GM21529 (cell line): ENCODE data around the gene CYCS.

Experiments
- ATAC-seq: cut with Tn5 transposase; IDR thresholded peaks from one replicate; pipeline ENCODE4 v1.9.1; 2021; ENCODE audit not compliant: unreplicated experiment

CYCS gene

DNA sequence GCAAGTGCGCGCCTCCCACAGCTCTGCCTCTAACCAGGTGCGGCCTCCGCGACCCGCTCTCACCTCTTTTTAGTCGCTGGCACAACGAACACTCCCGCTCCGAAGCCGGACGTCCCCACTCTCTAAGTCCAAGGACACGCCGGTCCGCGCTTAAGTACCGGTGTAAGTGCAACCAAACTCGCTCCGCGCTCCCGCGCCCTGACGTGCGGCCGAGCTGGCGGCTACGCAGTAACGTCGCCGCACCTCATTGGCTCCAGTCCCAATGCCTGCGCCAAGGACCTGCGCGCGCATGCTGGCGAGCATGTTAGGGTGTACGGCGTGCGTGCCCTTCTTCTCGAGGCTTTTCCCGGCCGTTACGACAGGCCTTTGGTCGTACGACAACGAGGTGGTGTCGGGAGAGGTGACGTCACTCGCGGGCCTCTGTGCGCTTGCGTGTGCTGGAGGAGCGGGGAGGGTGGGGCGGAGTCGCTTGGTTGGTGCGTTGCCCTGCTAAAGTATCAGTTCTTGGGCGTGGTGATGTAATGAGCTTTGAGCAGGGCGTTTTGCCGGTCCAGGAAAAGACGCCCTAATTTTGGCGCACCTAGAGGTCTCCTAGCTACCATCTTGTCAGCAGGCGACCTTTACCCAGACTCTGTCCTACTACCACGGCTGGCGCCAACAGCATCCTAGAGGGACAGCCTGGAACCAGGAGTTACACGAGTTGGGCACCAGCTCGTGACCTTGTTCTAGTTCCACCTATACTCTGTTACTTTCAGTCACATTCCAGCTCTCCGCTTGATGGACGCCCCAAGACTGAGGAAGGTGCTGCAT lies at the start of gene CYCS:
TSS of gene CYCS (minus strand) at position 124 of the 810 bp plus-strand sequence. CDS start 1,141 bp downstream, outside the sequence.
- ATAC-seq: peak; percentile 94

DNA sequence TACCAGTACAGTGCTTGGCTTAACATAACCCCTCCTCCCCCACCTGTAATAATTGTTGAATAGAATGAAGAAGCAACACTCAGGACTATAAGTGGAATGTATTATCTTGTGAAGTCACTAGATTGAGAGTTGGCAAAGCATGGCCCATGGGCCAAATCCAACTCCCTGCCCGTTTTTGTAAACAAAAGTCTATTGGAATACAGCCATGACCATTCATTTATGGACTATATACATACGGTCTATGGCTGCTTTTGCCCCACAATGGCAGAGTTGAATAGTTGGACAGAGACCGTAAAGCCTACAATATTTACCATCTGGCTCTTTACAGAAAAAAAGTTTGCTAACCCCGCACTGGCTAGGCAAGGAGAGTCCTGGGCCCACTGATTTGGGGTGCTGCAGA lies 48.1 kb upstream of the CYCS start:
- ATAC-seq: no peak

DNA sequence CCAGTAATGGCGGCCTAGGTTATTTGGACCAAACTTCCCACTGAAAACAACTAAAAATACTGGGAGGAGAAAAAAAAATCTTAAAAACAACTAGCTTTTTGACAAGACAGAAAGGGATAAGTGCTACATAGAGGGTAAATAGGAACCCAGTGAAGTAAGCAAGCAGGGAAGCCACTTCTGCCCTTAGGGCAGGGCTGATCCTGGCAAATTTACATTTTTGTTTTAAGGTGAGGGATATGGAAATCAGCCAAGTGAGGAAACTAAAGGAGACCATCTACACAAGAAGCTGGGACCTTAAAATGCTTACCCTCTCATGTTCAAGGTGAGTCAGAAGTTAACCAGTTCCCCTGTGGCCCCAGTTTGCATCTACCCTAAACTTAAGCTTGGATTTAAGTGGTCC lies 46.5 kb upstream of the CYCS start:
- no peak for ATAC-seq

DNA sequence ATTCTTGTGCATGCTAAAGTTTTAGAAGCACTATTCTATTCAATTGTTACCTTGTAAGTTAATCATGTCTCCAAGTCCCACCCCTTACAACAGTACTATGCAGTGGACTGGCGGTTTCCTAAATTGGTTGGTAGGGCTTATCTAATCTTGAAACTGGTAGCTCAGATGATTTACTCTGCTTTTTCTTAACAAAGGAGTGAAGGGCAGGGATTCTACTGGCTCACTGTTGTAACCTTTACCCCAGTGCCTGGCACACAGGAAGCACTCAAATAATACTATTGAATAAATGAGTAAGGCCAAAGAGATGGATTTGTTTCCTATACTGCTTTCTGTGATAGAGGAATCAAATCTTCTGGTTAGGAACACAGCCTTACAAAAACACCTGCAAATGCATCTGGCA lies 46.0 kb upstream of the CYCS start:
- no peak for ATAC-seq

DNA sequence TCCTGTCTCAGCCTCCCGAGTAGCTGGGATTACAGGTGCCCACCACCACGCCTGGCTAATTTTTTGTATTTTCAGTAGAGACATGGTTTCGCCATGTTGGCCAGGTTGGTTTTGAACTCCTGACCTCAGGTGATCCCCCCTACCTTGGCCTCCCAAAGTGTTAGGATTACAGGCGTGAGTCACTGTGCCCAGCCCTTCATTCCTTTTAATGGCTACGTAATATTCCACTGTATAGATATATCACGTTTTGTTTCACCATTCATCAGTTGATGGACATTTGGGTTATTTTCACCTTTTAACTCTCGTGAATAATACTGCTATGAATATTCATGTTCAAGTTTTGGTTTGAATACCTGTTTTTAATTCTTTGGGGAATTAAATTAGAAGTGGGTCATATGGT lies 44.6 kb upstream of the CYCS start:
- ATAC-seq: no peak

DNA sequence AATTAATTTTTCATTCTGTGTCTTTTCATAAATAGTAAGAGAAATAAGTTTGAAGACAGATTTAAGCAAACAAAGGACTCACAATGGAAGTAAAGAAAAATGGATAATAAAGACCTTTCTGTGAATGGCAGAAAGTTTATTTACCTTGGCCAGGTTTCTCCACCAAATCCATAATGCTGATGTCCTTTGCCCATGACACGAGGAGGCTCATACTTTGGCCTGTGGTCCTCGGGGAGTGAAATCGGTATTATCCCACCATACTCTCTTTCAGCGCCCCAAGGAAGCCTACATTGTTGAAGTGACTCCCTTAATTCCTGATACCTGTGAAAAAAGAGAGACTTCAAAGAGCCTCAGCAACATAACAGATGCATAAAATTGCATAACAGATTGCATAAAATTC lies 43.1 kb upstream of the CYCS start:
- ATAC-seq: no peak

DNA sequence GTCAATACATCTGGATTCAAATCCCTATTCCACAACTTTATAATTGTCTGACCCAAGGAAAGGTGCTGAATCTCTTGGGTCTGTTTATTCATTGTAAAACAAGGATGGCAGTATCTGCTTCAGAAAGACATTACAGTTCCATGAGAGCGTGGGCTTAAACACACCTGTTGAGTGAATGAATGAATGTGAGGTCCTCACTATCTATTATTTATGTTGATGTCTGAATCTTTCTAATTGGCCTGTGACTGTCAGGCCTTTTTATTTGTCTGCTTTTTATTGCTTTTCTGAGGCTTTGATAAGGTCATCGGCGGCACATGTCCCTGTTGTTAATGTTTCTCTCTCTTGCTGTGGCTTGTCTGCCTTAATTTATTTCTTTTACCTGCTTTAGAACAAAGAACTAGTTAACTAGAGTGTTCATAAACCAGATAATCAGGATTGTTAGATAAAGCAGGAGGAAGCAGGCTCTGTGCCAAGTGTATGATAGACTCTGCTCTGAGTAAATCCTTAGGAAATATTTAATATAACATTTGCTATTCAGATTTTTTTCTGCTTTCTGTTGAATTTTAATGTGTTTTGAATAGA lies 42.3 kb upstream of the CYCS start:
- ATAC-seq: no peak

DNA sequence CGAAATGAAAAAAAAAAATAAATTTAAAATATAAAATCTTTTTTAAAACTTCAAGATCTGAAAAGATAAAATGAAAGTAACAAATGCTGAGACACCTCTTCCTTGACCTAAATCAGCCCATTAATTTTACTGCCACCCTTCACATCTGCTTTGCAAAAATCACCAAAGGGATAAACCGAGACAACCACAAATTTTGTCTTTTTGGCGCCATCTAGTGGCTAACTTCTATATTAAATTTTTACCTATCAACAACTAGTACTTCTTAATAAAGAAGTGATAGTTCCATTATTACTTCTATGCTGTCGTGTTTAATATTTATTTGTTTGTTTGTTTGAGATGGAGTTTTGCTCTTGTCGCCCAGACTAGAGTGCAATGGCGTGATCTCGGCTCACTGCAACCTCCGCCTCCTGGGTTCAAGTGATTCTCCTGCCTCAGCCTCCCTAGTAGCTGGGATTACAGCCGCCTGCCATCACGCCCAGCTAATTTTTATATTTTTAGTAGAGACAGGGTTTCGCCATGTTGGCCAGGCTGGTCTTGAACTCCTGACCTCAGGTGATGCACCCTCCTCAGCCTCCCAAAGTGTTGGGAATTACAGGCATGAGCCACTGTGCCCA lies 35.0 kb upstream of the CYCS start:
- peak; percentile 48 for ATAC-seq

DNA sequence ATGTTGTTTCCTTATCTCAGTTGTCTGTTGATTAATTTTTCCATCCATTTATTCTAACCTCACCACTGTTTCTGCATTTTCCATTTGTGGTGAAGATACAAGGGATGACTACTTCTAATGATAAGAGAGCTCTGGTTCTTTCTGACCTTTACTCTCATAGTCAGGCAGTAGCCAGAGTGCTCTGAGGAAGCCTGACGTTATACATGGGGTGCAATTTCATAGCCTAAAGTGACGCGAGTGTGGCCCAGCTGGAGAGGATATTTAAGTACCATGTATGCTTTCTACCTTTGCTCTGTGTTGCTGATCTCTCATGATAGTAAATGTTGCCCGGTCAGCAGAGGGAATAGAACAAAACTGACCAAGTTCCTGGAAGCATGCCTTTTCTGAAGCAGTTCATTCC lies 33.9 kb upstream of the CYCS start:
- no peak for ATAC-seq

DNA sequence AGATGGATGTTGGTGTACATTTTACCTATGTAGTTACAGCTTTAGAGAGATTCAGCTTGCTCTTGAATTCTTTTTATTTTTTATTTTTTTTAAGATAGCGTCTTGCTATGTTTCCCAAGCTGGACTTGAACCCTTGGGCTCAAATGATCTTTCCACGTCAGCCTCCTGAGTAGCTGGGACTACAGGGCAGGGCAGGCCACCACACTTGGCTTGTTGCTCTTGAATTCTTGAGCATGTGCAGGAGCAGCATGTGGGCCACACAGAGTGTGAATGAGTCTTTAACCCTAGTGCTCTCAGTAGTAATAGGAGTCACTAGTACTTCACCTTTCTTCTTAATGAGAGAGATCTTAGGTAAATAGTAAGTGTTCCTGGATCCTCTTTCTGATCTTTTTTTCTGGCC lies 26.7 kb upstream of the CYCS start:
- ATAC-seq: no peak

DNA sequence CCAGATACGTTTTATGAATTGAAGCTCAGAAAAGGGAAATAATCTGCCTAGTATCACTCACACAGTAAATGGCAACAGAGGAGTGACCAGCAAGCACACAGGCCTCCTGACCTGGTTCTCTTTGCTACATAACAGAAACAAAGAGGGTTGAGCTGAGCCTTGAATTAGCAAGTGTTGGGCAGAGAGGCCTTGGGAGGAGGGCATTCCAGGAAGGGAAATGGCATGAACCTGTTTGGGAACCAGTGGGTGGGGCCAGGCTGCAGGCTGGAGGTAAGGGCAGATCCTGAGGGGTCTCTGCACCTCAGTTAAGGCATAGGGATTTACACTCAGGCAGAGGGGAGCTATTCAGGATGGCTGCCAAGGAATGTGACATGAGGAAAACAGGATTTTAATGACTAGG lies 24.8 kb upstream of the CYCS start:
- no peak for ATAC-seq

DNA sequence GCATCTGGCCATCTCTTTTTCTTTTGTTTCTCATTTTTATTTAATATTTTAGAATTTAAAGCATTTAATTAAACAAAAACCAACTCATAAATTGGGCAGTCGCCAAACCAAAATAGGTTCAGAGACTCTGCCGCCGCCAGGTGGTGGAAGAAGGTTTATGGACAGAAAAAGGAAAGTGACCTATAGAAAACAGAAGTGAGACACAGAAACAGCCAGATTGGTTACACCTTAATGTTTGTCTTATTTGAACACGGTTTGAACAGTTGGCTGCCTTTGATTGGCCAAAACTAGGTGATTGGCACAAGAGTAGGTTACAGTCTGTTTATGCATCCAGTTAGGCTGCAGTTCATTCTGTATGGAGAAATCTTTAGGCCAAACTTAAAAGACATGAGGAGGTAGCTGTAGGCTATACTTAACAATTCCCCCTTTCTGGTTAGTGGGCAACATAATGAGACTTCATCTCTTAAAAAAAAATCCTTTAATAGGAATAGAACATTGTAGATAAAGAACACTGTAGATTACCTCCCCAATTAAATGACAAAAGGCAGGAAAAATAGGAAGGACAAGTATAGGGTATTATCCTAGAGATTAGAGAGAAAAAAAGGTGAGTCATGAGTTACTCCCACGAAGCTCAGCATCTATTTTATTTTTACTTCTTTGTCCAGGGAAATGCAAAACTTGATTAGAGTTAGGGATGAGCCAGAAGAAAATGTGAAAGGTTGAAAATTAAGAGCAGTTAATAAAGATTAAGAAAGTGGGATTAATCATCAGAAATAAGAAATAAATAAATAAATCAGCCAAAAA lies 23.9 kb upstream of the CYCS start:
- ATAC-seq: no peak

DNA sequence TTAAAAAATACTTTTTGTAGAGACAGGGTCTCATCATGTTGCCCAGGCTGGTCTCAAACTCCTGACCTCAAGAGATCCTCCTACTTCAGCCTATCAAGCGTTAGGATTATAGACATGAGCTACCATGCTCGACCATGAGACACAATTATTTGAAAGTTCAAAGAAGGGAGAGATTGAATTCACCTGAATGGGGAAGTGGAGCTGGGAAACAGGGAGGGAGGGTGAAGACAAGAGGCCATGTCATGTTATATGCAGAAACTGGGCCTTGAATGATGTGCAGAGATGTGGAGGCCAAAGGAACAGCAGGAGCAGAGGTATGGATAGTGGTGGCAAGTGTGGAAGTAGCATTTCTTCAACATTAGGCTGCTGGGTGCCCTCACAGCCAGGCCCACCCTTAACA lies 18.7 kb upstream of the CYCS start:
- no peak for ATAC-seq

DNA sequence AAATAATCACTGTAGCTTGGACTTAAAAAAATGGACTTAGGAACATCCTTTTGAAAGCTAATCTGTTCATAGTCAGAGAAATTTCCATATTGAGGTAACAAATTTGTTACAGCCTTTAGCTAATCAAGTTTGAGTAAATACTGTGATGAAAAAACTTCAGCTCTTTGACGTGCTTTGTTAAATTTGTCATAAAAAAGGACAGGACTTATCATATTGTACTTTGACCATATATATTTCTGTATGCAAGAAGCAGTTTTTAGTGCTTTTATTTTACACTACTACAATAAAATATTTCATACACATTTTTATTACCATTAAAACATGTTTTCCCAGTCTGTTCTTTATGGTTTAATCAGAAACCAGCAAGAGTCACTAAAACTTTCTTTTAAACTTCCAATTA lies 14.5 kb upstream of the CYCS start:
- ATAC-seq: no peak

DNA sequence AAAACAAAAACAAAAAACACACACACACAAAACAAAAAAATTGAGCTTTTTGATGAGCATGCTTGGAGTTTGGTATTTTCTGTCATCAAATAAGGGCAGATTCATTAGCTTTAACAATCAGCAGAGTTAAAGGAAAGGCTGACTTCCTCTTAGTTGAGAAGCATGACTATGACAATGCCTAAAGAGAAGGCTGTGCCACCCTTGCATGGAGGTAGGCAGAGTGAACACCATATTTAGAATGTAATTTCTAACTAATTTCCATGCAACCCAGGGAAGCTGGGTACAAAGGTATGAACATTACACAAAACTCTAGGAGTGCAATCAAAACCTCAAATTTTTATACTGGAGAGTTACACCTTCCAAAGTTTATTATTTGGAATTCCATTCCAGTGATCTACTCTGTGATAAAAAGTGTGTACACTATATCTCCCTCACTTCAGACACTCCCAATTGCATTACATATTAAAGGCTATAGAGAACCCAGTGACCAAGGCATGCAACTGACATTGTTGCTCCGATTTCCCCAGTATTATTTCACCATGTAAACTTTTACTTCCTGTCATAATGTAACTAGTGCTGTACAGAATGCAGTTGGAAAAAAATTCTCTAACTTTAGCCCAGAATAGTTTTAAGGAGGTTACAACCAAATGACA lies 9.4 kb upstream of the CYCS start:
- no peak for ATAC-seq

DNA sequence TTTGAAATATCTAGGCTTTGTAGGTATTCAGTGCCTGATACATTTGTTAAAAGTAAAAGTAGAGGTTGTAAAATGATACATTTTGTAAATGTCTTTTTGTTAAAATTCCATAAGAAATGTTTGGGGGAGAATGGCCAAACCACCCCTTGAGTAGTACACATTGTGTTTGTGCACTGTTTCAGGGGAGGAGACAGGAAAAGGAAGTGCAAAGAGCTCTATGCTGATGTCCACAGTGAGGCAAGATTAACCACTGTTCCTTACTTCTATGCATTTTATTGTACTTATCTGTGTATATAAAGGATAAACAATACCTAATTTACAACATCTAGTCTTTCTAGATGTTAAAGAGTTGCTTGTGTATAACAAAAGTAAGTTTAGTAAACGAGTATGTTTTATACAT lies 7.4 kb upstream of the CYCS start:
- no peak for ATAC-seq

DNA sequence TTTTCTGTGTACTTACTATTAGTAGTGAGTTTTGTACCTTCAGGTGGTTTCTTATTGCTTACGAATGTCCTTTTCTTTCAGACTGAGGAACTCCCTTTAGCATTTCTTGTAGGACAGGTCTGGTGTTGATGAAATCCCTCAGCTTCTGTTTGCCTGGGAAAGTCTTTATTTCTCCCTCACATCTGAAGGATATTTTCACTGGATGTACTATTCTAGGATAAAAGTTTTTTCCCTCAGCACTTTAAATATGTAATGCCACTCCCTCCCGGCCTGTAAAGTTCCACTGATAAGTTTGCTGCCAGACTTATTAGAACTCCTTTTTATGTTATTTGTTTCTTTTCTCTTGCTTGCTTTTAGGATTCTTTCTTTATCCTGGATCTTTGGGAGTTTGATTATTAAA lies 1.7 kb upstream of the CYCS start:
- ATAC-seq: no peak

DNA sequence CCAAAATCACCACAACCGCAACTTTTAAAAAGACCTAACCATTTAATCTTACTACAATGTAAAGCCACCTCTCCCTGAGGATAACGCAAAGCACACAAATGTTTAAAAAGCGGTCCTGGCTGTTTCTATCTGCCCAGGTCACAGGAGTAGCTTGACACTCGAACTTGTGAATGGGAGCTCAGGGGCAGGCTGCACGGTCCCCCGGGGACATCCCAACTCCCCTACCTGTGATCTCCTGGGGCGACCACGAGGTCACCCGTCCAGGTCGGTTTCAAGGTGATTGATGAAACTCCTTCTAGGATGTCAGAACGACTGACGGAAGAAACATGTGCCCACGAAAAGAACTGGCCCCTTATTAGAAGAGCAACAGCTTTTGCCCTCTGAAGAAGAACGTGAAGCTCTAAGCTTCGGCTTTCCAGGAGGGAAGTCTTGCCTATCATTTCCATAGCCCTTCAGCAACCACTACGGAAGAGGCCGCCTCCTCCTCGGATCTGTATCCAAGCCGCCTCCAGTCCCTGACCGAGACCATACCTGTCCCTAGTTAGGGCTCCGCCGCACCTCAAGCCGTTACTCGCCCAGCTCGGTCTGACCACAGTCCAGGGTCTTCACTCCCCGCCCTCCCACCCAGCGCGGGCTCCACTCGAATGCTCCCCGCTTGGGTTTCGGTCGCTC lies 459 bp downstream of the CYCS start:
- ATAC-seq: no peak

DNA sequence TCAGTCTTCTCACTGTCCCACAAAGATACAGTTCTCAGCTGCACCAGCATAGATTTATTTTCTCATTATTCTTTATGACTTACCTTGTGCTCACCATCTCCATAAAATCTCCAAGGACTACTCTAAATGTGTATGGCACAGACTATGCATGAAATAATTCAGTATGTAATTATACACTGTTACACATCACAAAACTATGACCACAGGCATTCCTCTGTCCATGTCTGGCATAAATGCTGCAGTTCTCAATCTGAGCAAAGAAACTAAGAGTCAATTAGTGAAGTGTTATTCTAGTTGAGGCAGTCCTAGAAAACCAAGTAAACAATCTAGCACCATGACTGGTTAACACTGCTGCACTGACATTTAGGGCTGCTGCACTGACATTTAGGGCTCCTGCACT lies 2.7 kb downstream of the CYCS start:
- ATAC-seq: no peak

DNA sequence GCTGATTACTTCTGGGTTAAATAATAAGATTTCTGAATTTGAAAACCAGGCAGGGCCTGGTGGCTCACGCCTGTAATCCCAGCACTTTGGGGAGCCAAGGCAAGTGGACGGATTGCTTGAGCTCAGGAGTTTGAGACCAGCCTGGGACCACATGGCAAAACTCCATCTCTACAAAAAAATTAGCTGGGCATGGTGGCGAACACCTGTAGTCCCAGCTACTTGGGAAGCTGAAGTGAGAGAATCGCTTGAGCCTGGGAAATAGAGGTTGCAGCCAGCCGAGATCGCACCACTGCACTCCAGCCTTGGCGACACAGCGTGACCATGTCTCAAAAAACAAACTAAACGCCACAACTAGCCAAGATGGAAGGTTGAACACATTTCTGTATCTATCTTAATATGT lies 3.5 kb downstream of the CYCS start:
- ATAC-seq: no peak

DNA sequence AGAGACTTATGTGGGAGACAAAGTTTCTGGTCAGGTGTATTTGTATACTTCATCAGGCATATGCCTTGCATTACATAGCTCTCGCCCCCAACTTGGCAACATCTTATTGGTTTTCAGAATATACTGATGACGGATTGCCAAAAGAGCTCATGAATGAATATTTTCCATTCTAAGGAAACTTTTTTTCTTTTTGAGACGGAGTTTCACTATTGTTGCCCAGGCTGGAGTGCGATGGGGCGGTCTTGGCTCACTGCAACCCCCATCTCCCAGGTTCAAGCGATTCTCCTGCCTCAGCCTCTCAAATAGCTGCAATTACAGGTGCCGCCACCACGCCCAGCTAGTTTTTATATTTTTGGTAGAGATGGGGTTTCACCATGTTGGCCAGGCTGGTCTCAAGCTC lies 6.0 kb downstream of the CYCS start:
- no peak for ATAC-seq
